SH-SY5Y (cell line): ENCODE data around the gene CTCF.

Experiments used
- GATA2 ChIP-seq: IDR thresholded peaks from 2 replicates; pipeline ENCODE4 v1.6.1; 2011; ENCODE audit warnings: mild to moderate bottlenecking, low read depth, low read length
- GATA3 ChIP-seq: IDR thresholded peaks from 2 replicates; pipeline ENCODE4 v1.6.1; 2011; ENCODE audit warnings: low read depth, mild to moderate bottlenecking, low read length, moderate library complexity

- TF ChIP-seq GATA2 (no peak), GATA3 (no peak)
Measured at GRCh38 chr16:67517155-67517445, 45.2 kb upstream of the CTCF start.
